WTC11 (cell line): Measurements from ENCODE around the gene UCHL5. TPM values are rescaled to one million over a fixed set of nuclear protein-coding genes. Genes with fewer than 3 reads are reported as not detected.

Experiments used
- ATAC-seq: fragments of 200-7000 bp; cut with Tn5 transposase; 2 replicates; pipeline ENCODE4 v1.10.0; 2021; ENCODE audit warnings: mild to moderate bottlenecking, moderate library complexity
- CTCF ChIA-PET: fragments of 300-600 bp; sonication (Branson Sonifier 250); formaldehyde crosslinking; loops from one replicate; lab custom pipeline; 2021; ENCODE audit warnings: antibody characterized with exemption; lab: Charles Lee
- POLR2A ChIA-PET: fragments of 350-600 bp; sonication (Branson Sonifier 250); formaldehyde crosslinking; loops from one replicate; lab custom pipeline; 2021; ENCODE audit warnings: antibody characterized with exemption; lab: Charles Lee
- DNase-seq: peaks from one replicate; pipeline ENCODE4 v3.0.0; 2021; ENCODE audit warnings: low spot score
- H3K27ac Mint-ChIP-seq: 2 replicates; pipeline ENCODE4 v1.8.0; 2021; ENCODE audit warnings: mixed read lengths
- H3K27me3 Mint-ChIP-seq: 2 replicates; pipeline ENCODE4 v1.8.0; 2021; ENCODE audit warnings: low read depth, mild to moderate bottlenecking, moderate library complexity, mixed read lengths
- H3K36me3 Mint-ChIP-seq: 2 replicates; pipeline ENCODE4 v1.8.0; 2021; ENCODE audit warnings: mixed read lengths
- H3K4me1 Mint-ChIP-seq: 2 replicates; pipeline ENCODE4 v1.8.0; 2022; ENCODE audit warnings: mixed read lengths
- H3K4me3 Mint-ChIP-seq: 2 replicates; pipeline ENCODE4 v1.8.0; 2021; ENCODE audit warnings: mild to moderate bottlenecking, moderate library complexity, mixed read lengths
- H3K9me3 Mint-ChIP-seq: 2 replicates; pipeline ENCODE4 v1.8.0; 2021; ENCODE audit warnings: mixed read lengths
- CBFB ChIP-seq: sonication (generic); formaldehyde crosslinking; IDR thresholded peaks from 2 replicates; pipeline ENCODE4 v1.8.1; 2022; ENCODE audit warnings: mild to moderate bottlenecking, low read depth, missing genetic modification reagents
- CDX4 ChIP-seq: fragments of 250-450 bp; sonication (Bioruptor Pico); IDR thresholded peaks from 2 replicates; pipeline ENCODE4 v1.9.0; 2021; ENCODE audit warnings: moderate library complexity, mild to moderate bottlenecking, inconsistent platforms, borderline replicate concordance
- E2F4 ChIP-seq: sonication (generic); formaldehyde crosslinking; IDR thresholded peaks from 2 replicates; pipeline ENCODE4 v1.8.1; 2022; ENCODE audit warnings: low read depth, mild to moderate bottlenecking, moderate library complexity, missing genetic modification reagents, borderline replicate concordance
- E2F5 ChIP-seq: sonication (generic); formaldehyde crosslinking; IDR thresholded peaks from 2 replicates; pipeline ENCODE4 v1.8.1; 2022; ENCODE audit warnings: mild to moderate bottlenecking, moderate library complexity, missing genetic modification reagents
- IRF2 ChIP-seq: sonication (generic); formaldehyde crosslinking; IDR thresholded peaks from 2 replicates; pipeline ENCODE4 v1.8.0; 2022; ENCODE audit warnings: low read depth, missing genetic modification reagents, borderline replicate concordance
- KAT7 ChIP-seq: sonication (generic); formaldehyde crosslinking; IDR thresholded peaks from 2 replicates; pipeline ENCODE4 v1.8.1; 2023; ENCODE audit warnings: missing genetic modification reagents, mild to moderate bottlenecking, borderline replicate concordance
- NFE2L1 ChIP-seq: sonication (generic); formaldehyde crosslinking; IDR thresholded peaks from 2 replicates; pipeline ENCODE4 v1.8.1; 2023; ENCODE audit warnings: missing genetic modification reagents
- NR3C1 ChIP-seq: sonication (generic); formaldehyde crosslinking; conservative IDR thresholded peaks from 2 replicates; pipeline ENCODE4 v1.8.1; 2023; ENCODE audit warnings: low read depth, mild to moderate bottlenecking, missing genetic modification reagents
- PREB ChIP-seq: sonication (generic); formaldehyde crosslinking; IDR thresholded peaks from 2 replicates; pipeline ENCODE4 v1.8.1; 2022; ENCODE audit warnings: mild to moderate bottlenecking, missing genetic modification reagents, moderate library complexity, borderline replicate concordance
- ZBTB43 ChIP-seq: sonication (generic); formaldehyde crosslinking; IDR thresholded peaks from 2 replicates; pipeline ENCODE4 v1.8.1; 2023; ENCODE audit warnings: mild to moderate bottlenecking, missing genetic modification reagents
- ZNF281 ChIP-seq: sonication (generic); formaldehyde crosslinking; IDR thresholded peaks from 2 replicates; pipeline ENCODE4 v1.8.0; 2023; ENCODE audit warnings: mild to moderate bottlenecking, missing genetic modification reagents
- ZNF317 ChIP-seq: sonication (generic); formaldehyde crosslinking; IDR thresholded peaks from 2 replicates; pipeline ENCODE4 v1.8.1; 2023; ENCODE audit warnings: low read depth, mild to moderate bottlenecking, moderate library complexity, missing genetic modification reagents, borderline replicate concordance
- ZNF532 ChIP-seq: fragments of 250-450 bp; sonication (Bioruptor Pico); IDR thresholded peaks from 2 replicates; pipeline ENCODE4 v1.9.0; 2021; ENCODE audit warnings: mild to moderate bottlenecking, borderline replicate concordance
- ZNF671 ChIP-seq: fragments of 250-450 bp; sonication (Bioruptor Pico); IDR thresholded peaks from 2 replicates; pipeline ENCODE4 v1.8.0; 2021; ENCODE audit warnings: mild to moderate bottlenecking
- total RNA-seq: library from RNA; stranded (reverse); gene quantifications from 3 replicates; pipeline ENCODE4 v1.2.3, GENCODE V29; 2021

The UCHL5 gene
- total RNA-seq, 1 experiment from 2014 or later, result 41.5 TPM

GRCh38 chr1:193013707-193014106 is 45.5 kb downstream of the UCHL5 start:
- CTCF ChIA-PET, result no interaction called here

GRCh38 chr1:193013005-193013404 is 46.2 kb downstream of the UCHL5 start:
- ChIA-PET CTCF (no interaction called here), POLR2A (no interaction called here)
- H3K36me3 Mint-ChIP-seq, result no peaks in the 10 kb centered on the region
- H3K9me3 Mint-ChIP-seq, result no peaks in the 10 kb centered on the region
- H3K27me3 Mint-ChIP-seq, result no peaks in the 10 kb centered on the region
- H3K4me3 Mint-ChIP-seq, result no peak overlapping the region
- DNase-seq (no peak), ATAC-seq (no peak)
- H3K27ac Mint-ChIP-seq, result no peak overlapping the region
- H3K4me1 Mint-ChIP-seq, result no peaks in the 10 kb centered on the region
- no peak for TF ChIP-seq PREB
- TF ChIP-seq ZNF317 (CRISPR knock-in tag), result no peak
- TF ChIP-seq ZNF281 (CRISPR knock-in tag), result no peak
- TF ChIP-seq KAT7 (CRISPR knock-in tag), result no peak
- no peak for TF ChIP-seq NFE2L1 (CRISPR knock-in tag)
- no peak for TF ChIP-seq ZNF532
- TF ChIP-seq CDX4 (CRISPR knock-in tag), result no peak

More at GRCh38 chr1:193013707-193014106, 45.5 kb downstream of the UCHL5 start:
- H3K9me3 Mint-ChIP-seq, result no peaks in the 10 kb centered on the region
- no peak overlapping the region for H3K4me3 Mint-ChIP-seq
- no peaks in the 10 kb centered on the region for H3K4me1 Mint-ChIP-seq
- DNase-seq, result no peak
- no peaks in the 10 kb centered on the region for H3K27me3 Mint-ChIP-seq
- H3K27ac Mint-ChIP-seq, result no peak overlapping the region
- TF ChIP-seq NR3C1 (CRISPR knock-in tag) (no peak), E2F5 (CRISPR knock-in tag) (no peak), ZBTB43 (CRISPR knock-in tag) (no peak), ZNF671 (CRISPR knock-in tag) (no peak), E2F4 (no peak), NFE2L1 (CRISPR knock-in tag) (no peak), CBFB (CRISPR knock-in tag) (no peak), IRF2 (CRISPR knock-in tag) (no peak), CDX4 (CRISPR knock-in tag) (no peak)
- ATAC-seq, result no peak
- POLR2A ChIA-PET, result no interaction called here
- no peaks in the 10 kb centered on the region for H3K36me3 Mint-ChIP-seq
